ENCODE measurements around the gene LSM14A. TPM values are rescaled to one million over a fixed set of nuclear protein-coding genes. Genes with fewer than 3 reads are reported as not detected.
A peak's percentile ranks its signal among the peaks of the same experiment; 100 is the strongest.

The LSM14A gene
- total and polyA plus RNA-seq, 8 donors, result 32.0 to 56.8 (median 43.4) TPM

- no peaks in the 10 kb centered on the region for H3K27me3 ChIP-seq
- H3K4me3 ChIP-seq, result peak overlapping the region; percentile 81 to 94 (median 84)
- H3K9me3 ChIP-seq, result no peaks in the 10 kb centered on the region
- peak overlapping the region; percentile 65 to 98 (median 82) for H3K27ac ChIP-seq
- TF ChIP-seq CTCF (IDR thresholded peaks at IDR 0.05), result no peak
- ATAC-seq, result peak in 3 of 4 donors; percentile 9 to 26 (median 21)
- DNase-seq, result no peak
- peaks cover 12 to 20% (median 16%) of the 10 kb centered on the region in 3 donors for H3K4me1 ChIP-seq
- FAIRE-seq, result no peak
- H3K36me3 ChIP-seq, result no peaks in the 10 kb centered on the region
- intact Hi-C loops (cut with DNase I), result no loop called here
- 11 to 13% methylated on average over 9 of the region's 9 CpGs for WGBS, 2 donors
Observed at GRCh38 chr19:34255546-34255945, 83.2 kb downstream of the LSM14A start.

GRCh38 chr19:34256835-34257558, 84.7 kb downstream of the LSM14A start:
- ATAC-seq, result no peak
- TF ChIP-seq CTCF (IDR thresholded peaks at IDR 0.05), result no peak
- Histone ChIP-seq H3K36me3 (no peaks in the 10 kb centered on the region), H3K4me3 (no peak overlapping the region), H3K27me3 (no peaks in the 10 kb centered on the region), H3K27ac (peak overlapping the region in 2 of 4 donors; percentile 3 to 16), H3K9me3 (no peaks in the 10 kb centered on the region), H3K4me1 (peaks cover 18 to 33% (median 23%) of the 10 kb centered on the region in 3 donors)
- WGBS, 2 donors, result 17 to 20% methylated on average over 5 of the region's 5 CpGs
- FAIRE-seq, result peak; percentile 5
- no peak for DNase-seq
- intact Hi-C loops (cut with DNase I), result no loop called here

- FAIRE-seq (no peak), DNase-seq (no peak), ATAC-seq (no peak)
- no peaks in the 10 kb centered on the region for H3K36me3 ChIP-seq
- intact Hi-C loops (cut with DNase I), result no loop called here
- no peak for TF ChIP-seq CTCF (IDR thresholded peaks at IDR 0.05)
- H3K4me1 ChIP-seq, result peaks cover 18 to 33% (median 23%) of the 10 kb centered on the region in 3 donors
- no peaks in the 10 kb centered on the region for H3K9me3 ChIP-seq
- no peak overlapping the region for H3K4me3 ChIP-seq
- 12 to 22% methylated on average over 2 of the region's 2 CpGs for WGBS, 2 donors
- H3K27ac ChIP-seq, result peak overlapping the region in 1 of 4 donors; percentile 16
- no peaks in the 10 kb centered on the region for H3K27me3 ChIP-seq
Observed at GRCh38 chr19:34257559-34257924, 85.2 kb downstream of the LSM14A start.

- Histone ChIP-seq H3K4me3 (no peak overlapping the region), H3K36me3 (no peaks in the 10 kb centered on the region), H3K27me3 (no peaks in the 10 kb centered on the region), H3K9me3 (no peaks in the 10 kb centered on the region), H3K27ac (no peak overlapping the region), H3K4me1 (peaks cover 18 to 43% (median 23%) of the 10 kb centered on the region in 3 donors)
- intact Hi-C loops (cut with DNase I), result no loop called here
- DNase-seq (no peak), ATAC-seq (no peak), FAIRE-seq (no peak)
- WGBS, 2 donors, result 85 to 89% methylated on average over 3 of the region's 3 CpGs
- TF ChIP-seq CTCF (IDR thresholded peaks at IDR 0.05), result no peak
Observed at GRCh38 chr19:34259367-34260095, 87.2 kb downstream of the LSM14A start.

Measured in pancreas (tissue), 10 donors.